SK-N-SH (cell line): ENCODE measurements around the gene PALM2AKAP2.

Experiments used
- GABPA ChIP-seq: IDR thresholded peaks from 2 replicates; pipeline ENCODE4 v1.4.0; 2012; ENCODE audit warnings: low read depth, mild to moderate bottlenecking
- TF ChIP-seq, protein P1 (sequence below): IDR thresholded peaks from 2 replicates; pipeline ENCODE4 v1.4.0; 2012; ENCODE audit warnings: low read depth, borderline replicate concordance
- TF ChIP-seq, protein P2 (sequence below): fragments of 200-600 bp; sonication (generic); IDR thresholded peaks from 2 replicates; pipeline ENCODE4 v1.6.1; 2017; ENCODE audit warnings: antibody characterized with exemption, mild to moderate bottlenecking, moderate library complexity

DNA sequence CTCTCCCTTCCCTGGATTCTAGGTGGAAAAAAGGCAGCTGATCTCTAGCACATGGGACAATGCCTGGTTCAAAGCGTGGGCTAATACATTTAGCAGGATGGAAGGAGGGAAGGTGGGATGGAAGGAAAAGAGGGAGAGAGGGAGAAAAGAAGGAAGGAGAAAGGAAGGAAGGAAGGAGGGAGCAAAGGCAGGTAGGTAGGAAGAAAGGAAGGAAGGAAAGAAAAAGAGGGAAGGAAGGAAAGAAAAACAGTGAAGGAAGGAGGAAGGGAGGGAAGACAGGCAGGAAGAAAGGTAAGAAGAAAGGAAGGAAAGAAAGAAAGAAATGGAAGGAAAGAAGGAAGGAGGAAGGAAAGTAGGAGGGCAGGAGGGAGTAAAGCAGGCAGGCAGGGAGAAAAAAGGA is 12.2 kb upstream of the PALM2AKAP2 start:
- TF ChIP-seq, protein P1, sequence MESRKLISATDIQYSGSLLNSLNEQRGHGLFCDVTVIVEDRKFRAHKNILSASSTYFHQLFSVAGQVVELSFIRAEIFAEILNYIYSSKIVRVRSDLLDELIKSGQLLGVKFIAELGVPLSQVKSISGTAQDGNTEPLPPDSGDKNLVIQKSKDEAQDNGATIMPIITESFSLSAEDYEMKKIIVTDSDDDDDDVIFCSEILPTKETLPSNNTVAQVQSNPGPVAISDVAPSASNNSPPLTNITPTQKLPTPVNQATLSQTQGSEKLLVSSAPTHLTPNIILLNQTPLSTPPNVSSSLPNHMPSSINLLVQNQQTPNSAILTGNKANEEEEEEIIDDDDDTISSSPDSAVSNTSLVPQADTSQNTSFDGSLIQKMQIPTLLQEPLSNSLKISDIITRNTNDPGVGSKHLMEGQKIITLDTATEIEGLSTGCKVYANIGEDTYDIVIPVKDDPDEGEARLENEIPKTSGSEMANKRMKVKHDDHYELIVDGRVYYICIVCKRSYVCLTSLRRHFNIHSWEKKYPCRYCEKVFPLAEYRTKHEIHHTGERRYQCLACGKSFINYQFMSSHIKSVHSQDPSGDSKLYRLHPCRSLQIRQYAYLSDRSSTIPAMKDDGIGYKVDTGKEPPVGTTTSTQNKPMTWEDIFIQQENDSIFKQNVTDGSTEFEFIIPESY = no peak
- TF ChIP-seq, protein P2, sequence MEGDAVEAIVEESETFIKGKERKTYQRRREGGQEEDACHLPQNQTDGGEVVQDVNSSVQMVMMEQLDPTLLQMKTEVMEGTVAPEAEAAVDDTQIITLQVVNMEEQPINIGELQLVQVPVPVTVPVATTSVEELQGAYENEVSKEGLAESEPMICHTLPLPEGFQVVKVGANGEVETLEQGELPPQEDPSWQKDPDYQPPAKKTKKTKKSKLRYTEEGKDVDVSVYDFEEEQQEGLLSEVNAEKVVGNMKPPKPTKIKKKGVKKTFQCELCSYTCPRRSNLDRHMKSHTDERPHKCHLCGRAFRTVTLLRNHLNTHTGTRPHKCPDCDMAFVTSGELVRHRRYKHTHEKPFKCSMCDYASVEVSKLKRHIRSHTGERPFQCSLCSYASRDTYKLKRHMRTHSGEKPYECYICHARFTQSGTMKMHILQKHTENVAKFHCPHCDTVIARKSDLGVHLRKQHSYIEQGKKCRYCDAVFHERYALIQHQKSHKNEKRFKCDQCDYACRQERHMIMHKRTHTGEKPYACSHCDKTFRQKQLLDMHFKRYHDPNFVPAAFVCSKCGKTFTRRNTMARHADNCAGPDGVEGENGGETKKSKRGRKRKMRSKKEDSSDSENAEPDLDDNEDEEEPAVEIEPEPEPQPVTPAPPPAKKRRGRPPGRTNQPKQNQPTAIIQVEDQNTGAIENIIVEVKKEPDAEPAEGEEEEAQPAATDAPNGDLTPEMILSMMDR = no peak
- TF ChIP-seq GABPA = no peak
